ENCODE data around the gene HS3ST6.
"Not testable (repeated sequence)": the region's sequence is repeated elsewhere in the genome, so short reads cannot be mapped to it uniquely, and the experiment has no call there.

The HS3ST6 gene

GRCh38 chr16:1907226-1907860 lies 10.9 kb downstream of the HS3ST6 start:
- DNase-seq (ENCODE audit: low read depth in 3 of 3): no peak

- no peak for DNase-seq (ENCODE audit: low read depth in 3 of 3)
Observed at GRCh38 chr16:1906846-1907165, 11.4 kb downstream of the HS3ST6 start.

- no peak for DNase-seq (ENCODE audit: low read depth in 3 of 3)
Observed at GRCh38 chr16:1906055-1906845, 12.0 kb downstream of the HS3ST6 start.

- DNase-seq (ENCODE audit: low read depth in 3 of 3): no peak
Observed at GRCh38 chr16:1903845-1904840, 14.1 kb downstream of the HS3ST6 start.

GRCh38 chr16:1903220-1903574 lies 15.0 kb downstream of the HS3ST6 start:
- DNase-seq (ENCODE audit: low read depth in 3 of 3): no peak

GRCh38 chr16:1902547-1903219 lies 15.5 kb downstream of the HS3ST6 start:
- DNase-seq (ENCODE audit: low read depth in 3 of 3): no peak

- DNase-seq (ENCODE audit: low read depth in 3 of 3): no peak
Observed at GRCh38 chr16:1900452-1900774, 17.8 kb downstream of the HS3ST6 start.

- DNase-seq (ENCODE audit: low read depth in 3 of 3): no peak
Observed at GRCh38 chr16:1899641-1900451, 18.4 kb downstream of the HS3ST6 start.

- DNase-seq (ENCODE audit: low read depth in 3 of 3): not testable (repeated sequence)
Observed at GRCh38 chr16:1897692-1898091, 20.5 kb downstream of the HS3ST6 start.

- no peak for DNase-seq (ENCODE audit: low read depth in 3 of 3)
Observed at GRCh38 chr16:1895949-1896675, 22.1 kb downstream of the HS3ST6 start.

GRCh38 chr16:1895068-1895467 lies 23.1 kb downstream of the HS3ST6 start:
- no peak for DNase-seq (ENCODE audit: low read depth in 3 of 3)

GRCh38 chr16:1890708-1891050 lies 27.5 kb downstream of the HS3ST6 start:
- DNase-seq (ENCODE audit: low read depth in 3 of 3): no peak

- no peak for DNase-seq (ENCODE audit: low read depth in 3 of 3)
Observed at GRCh38 chr16:1890024-1890707, 28.0 kb downstream of the HS3ST6 start.

- DNase-seq (ENCODE audit: low read depth in 3 of 3): no peak
Observed at GRCh38 chr16:1887711-1888354, 30.4 kb downstream of the HS3ST6 start.

- DNase-seq (ENCODE audit: low read depth in 3 of 3): no peak
Observed at GRCh38 chr16:1884889-1885288, 33.3 kb downstream of the HS3ST6 start.

GRCh38 chr16:1884155-1884760 lies 34.0 kb downstream of the HS3ST6 start:
- DNase-seq (ENCODE audit: low read depth in 3 of 3): no peak

- not testable (repeated sequence) for DNase-seq (ENCODE audit: low read depth in 3 of 3)
Observed at GRCh38 chr16:1881172-1881571, 37.0 kb downstream of the HS3ST6 start.

- DNase-seq (ENCODE audit: low read depth in 3 of 3): no peak
Observed at GRCh38 chr16:1879477-1879876, 38.7 kb downstream of the HS3ST6 start.

GRCh38 chr16:1878256-1878655 lies 40.0 kb downstream of the HS3ST6 start:
- no peak for DNase-seq (ENCODE audit: low read depth in 3 of 3)
